ENCODE data around the gene PTPN4.

DNA sequence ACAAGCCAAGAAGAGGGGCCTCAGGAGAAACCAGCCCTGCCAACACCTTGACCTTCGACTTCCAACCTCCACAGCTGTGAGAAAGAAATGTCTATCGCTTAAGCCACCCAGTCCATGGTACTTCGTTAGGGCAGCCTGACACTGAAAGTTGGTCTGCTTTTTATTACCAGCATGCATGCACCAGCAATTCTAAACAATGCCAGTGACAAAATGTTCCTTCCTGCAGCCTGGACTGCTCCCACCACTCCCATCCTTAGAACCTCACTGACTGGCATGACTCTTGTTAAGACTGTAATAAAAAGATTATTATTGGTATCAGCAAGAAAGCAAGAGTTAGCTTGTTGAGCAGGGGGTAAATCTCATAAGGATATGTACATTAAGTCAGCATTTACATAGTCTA, 47.2 kb upstream of the PTPN4 start:
- TF ChIP-seq, protein P1, sequence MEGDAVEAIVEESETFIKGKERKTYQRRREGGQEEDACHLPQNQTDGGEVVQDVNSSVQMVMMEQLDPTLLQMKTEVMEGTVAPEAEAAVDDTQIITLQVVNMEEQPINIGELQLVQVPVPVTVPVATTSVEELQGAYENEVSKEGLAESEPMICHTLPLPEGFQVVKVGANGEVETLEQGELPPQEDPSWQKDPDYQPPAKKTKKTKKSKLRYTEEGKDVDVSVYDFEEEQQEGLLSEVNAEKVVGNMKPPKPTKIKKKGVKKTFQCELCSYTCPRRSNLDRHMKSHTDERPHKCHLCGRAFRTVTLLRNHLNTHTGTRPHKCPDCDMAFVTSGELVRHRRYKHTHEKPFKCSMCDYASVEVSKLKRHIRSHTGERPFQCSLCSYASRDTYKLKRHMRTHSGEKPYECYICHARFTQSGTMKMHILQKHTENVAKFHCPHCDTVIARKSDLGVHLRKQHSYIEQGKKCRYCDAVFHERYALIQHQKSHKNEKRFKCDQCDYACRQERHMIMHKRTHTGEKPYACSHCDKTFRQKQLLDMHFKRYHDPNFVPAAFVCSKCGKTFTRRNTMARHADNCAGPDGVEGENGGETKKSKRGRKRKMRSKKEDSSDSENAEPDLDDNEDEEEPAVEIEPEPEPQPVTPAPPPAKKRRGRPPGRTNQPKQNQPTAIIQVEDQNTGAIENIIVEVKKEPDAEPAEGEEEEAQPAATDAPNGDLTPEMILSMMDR (conservative IDR thresholded peaks at IDR 0.05; ENCODE audit: low read length) = no peak
- TF ChIP-seq EZH2phosphoT487 (IDR thresholded peaks at IDR 0.05; ENCODE audit: borderline replicate concordance) = no peak

All from Loucy (cell line).